ENCODE measurements around the gene FXYD1.

GRCh38 chr19:35106898-35107541, 31.6 kb upstream of the FXYD1 start:
- no peak for TF ChIP-seq HDGF (IDR thresholded peaks at IDR 0.05; ENCODE audit: borderline replicate concordance)
- TF ChIP-seq BHLHE40 (IDR thresholded peaks at IDR 0.05; ENCODE audit: borderline replicate concordance), result no peak
- TF ChIP-seq FOXA1 (IDR thresholded peaks at IDR 0.05), result no peak
- no peak for TF ChIP-seq CTBP1 (IDR thresholded peaks at IDR 0.05; ENCODE audit: borderline replicate concordance)
- TF ChIP-seq ELF4 (IDR thresholded peaks at IDR 0.05), result no peak
- TF ChIP-seq FOXM1 (IDR thresholded peaks at IDR 0.05; ENCODE audit: borderline replicate concordance), result no peak
- no peak for TF ChIP-seq ZNF384 (IDR thresholded peaks at IDR 0.05)
- no peak for TF ChIP-seq SUZ12 (IDR thresholded peaks at IDR 0.05)
- no peak for TF ChIP-seq ARNT (IDR thresholded peaks at IDR 0.05)
